Calu3 (cell line): ENCODE measurements around the gene SLC37A1. TPM values are rescaled to one million over a fixed set of nuclear protein-coding genes. Genes with fewer than 3 reads are reported as not detected.

Experiments
- BruUV-seq: library from RNA; stranded (reverse); fragments of 400-500 nt; replicated peaks from 2 replicates; lab custom pipeline; 2021; lab: Mats Ljungman, UMichigan
- CTCF ChIA-PET: fragments of 300-600 bp; sonication (Branson Sonifier 250); formaldehyde crosslinking; loops from one replicate; lab custom pipeline; 2022; ENCODE audit warnings: antibody characterized with exemption; lab: Charles Lee
- DNase-seq: peaks from one replicate; pipeline ENCODE4 v3.0.0; 2022
- H3K27ac Mint-ChIP-seq: one replicate; pipeline ENCODE4 v1.8.0; 2022; ENCODE audit warnings: mixed read lengths; ENCODE audit not compliant: unreplicated experiment
- H3K27me3 Mint-ChIP-seq: one replicate; pipeline ENCODE4 v1.8.0; 2022; ENCODE audit warnings: mixed read lengths; ENCODE audit not compliant: unreplicated experiment
- H3K36me3 Mint-ChIP-seq: one replicate; pipeline ENCODE4 v1.8.0; 2022; ENCODE audit warnings: mild to moderate bottlenecking, moderate library complexity, mixed read lengths; ENCODE audit not compliant: insufficient read depth, unreplicated experiment
- H3K4me1 Mint-ChIP-seq: one replicate; pipeline ENCODE4 v1.8.0; 2022; ENCODE audit warnings: mild to moderate bottlenecking, low read depth, mixed read lengths; ENCODE audit not compliant: unreplicated experiment
- H3K4me3 Mint-ChIP-seq: one replicate; pipeline ENCODE4 v1.8.0; 2022; ENCODE audit warnings: mild to moderate bottlenecking, low read depth, moderate library complexity, mixed read lengths; ENCODE audit not compliant: unreplicated experiment
- H3K9me3 Mint-ChIP-seq: one replicate; pipeline ENCODE4 v1.8.0; 2022; ENCODE audit warnings: low read depth, mixed read lengths; ENCODE audit not compliant: unreplicated experiment
- intact Hi-C: fragments of 100-400 bp; cut with micrococcal nuclease; formaldehyde crosslinking; loops from one replicate; pipeline ENCODE4 v1.10.0; 2022; ENCODE audit not compliant: unreplicated experiment
- total RNA-seq: library from RNA; stranded (reverse); gene quantifications from 2 replicates; pipeline ENCODE4 v1.2.3, GENCODE V29; 2022
- TF ChIP-seq, protein P1 (sequence below): fragments of 200-600 bp; IDR thresholded peaks from one replicate; pipeline ENCODE4 v1.8.0; 2022; ENCODE audit warnings: antibody characterized with exemption; ENCODE audit not compliant: unreplicated experiment

Gene SLC37A1
- total RNA-seq, 1 experiment from 2014 or later, result 24.9 TPM

- intact Hi-C loops, result no loop called here
- Mint-ChIP-seq H3K4me1 (peaks cover 24% of the 10 kb centered on the region), H3K36me3 (no peaks in the 10 kb centered on the region), H3K9me3 (peaks cover 4% of the 10 kb centered on the region), H3K27me3 (no peaks in the 10 kb centered on the region), H3K4me3 (no peak overlapping the region), H3K27ac (no peak overlapping the region)
- no TSS peak for BruUV-seq
- CTCF ChIA-PET, result no interaction called here
- no peak for DNase-seq
- TF ChIP-seq, protein P1, sequence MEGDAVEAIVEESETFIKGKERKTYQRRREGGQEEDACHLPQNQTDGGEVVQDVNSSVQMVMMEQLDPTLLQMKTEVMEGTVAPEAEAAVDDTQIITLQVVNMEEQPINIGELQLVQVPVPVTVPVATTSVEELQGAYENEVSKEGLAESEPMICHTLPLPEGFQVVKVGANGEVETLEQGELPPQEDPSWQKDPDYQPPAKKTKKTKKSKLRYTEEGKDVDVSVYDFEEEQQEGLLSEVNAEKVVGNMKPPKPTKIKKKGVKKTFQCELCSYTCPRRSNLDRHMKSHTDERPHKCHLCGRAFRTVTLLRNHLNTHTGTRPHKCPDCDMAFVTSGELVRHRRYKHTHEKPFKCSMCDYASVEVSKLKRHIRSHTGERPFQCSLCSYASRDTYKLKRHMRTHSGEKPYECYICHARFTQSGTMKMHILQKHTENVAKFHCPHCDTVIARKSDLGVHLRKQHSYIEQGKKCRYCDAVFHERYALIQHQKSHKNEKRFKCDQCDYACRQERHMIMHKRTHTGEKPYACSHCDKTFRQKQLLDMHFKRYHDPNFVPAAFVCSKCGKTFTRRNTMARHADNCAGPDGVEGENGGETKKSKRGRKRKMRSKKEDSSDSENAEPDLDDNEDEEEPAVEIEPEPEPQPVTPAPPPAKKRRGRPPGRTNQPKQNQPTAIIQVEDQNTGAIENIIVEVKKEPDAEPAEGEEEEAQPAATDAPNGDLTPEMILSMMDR, result no peak
Measured at GRCh38 chr21:42611852-42612251, 98.2 kb downstream of the SLC37A1 start.

GRCh38 chr21:42612390-42612789, 98.7 kb downstream of the SLC37A1 start:
- H3K4me3 Mint-ChIP-seq, result no peak overlapping the region
- no peak overlapping the region for H3K27ac Mint-ChIP-seq
- H3K27me3 Mint-ChIP-seq, result no peaks in the 10 kb centered on the region
- H3K36me3 Mint-ChIP-seq, result no peaks in the 10 kb centered on the region
- TF ChIP-seq, protein P1, result no peak
- intact Hi-C loops, result no loop called here
- CTCF ChIA-PET, result no interaction called here
- no TSS peak for BruUV-seq
- peaks cover 20% of the 10 kb centered on the region for H3K4me1 Mint-ChIP-seq
- peaks cover 4% of the 10 kb centered on the region for H3K9me3 Mint-ChIP-seq
- DNase-seq, result no peak

DNA sequence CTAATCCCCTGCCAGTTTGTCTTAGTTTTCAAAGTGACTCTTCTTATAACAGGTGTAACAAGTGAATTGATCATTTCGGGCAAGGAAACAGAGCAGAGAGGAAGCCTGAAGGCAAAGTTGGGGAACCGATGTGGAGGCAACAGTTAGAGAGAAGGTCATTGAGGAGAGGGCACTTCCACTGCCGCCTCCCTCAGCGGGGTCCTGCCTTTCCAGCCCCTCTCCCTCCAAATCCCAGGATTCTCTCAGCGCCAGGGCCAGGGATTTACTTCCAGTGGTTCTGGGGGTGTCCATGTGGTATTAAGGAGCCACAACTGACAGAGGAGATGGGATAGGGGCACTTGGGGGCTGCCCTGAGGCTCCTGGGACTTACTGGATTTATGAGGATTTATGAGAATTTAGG, 100.1 kb downstream of the SLC37A1 start:
- Mint-ChIP-seq H3K9me3 (peaks cover 4% of the 10 kb centered on the region), H3K4me3 (no peak overlapping the region), H3K4me1 (peaks cover 6% of the 10 kb centered on the region), H3K27me3 (peaks cover 7% of the 10 kb centered on the region), H3K27ac (no peak overlapping the region), H3K36me3 (no peaks in the 10 kb centered on the region)
- TF ChIP-seq, protein P1, result no peak
- no TSS peak for BruUV-seq
- CTCF ChIA-PET, result no interaction called here
- DNase-seq, result no peak
- intact Hi-C loops, result no loop called here

DNA sequence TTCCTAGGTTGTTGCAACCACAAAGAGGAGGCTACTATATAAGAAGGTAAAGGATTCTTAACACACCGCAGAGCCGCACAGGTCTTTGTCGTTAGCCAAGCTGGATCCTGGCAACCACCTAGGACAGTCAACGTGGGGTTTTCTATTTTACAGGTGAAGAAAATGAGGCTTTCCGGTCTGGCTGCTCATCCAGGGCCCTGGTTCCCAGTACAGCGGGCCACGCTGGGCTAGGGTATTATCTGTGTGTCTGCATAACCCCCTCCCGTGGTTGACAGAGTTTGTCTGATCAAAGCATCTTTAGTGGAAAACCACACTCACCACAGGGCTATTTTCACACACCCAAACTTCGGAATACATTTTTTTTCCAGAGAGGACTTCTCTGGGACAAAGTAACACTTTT, 100.7 kb downstream of the SLC37A1 start:
- peaks cover 12% of the 10 kb centered on the region for H3K27me3 Mint-ChIP-seq
- no TSS peak for BruUV-seq
- intact Hi-C loops, result no loop called here
- H3K4me3 Mint-ChIP-seq, result no peak overlapping the region
- no peaks in the 10 kb centered on the region for H3K36me3 Mint-ChIP-seq
- CTCF ChIA-PET, result interaction anchor here (1.2 kb wide), 1 partner anchor 21 kb away, joined by 3 read pairs; no protein-coding TSS in a partner anchor
- DNase-seq, result no peak
- H3K4me1 Mint-ChIP-seq, result no peaks in the 10 kb centered on the region
- TF ChIP-seq, protein P1, result no peak
- no peaks in the 10 kb centered on the region for H3K9me3 Mint-ChIP-seq
- no peak overlapping the region for H3K27ac Mint-ChIP-seq
